IMR-90 (cell line): ENCODE measurements around the gene CAMK4. TPM values are rescaled to one million over a fixed set of nuclear protein-coding genes. Genes with fewer than 3 reads are reported as not detected.

Experiments
- ATAC-seq: fragments of 200-7000 bp; cut with Tn5 transposase; 2 replicates; pipeline ENCODE4 v1.9.1; 2020; ENCODE audit warnings: low read depth, mild to moderate bottlenecking, moderate library complexity
- BruUV-seq: library from RNA; stranded (reverse); fragments of 400-500 nt; replicated peaks from 2 replicates; lab custom pipeline; 2021; lab: Mats Ljungman, UMichigan
- CTCF ChIA-PET: fragments of 300-600 bp; formaldehyde crosslinking; extraction: SDS; loops from one replicate; lab custom pipeline; 2021; ENCODE audit warnings: antibody characterized with exemption; lab: Yijun Ruan, JAX
- POLR2A ChIA-PET: fragments of 300-600 bp; sonication (Branson Sonifier 250); formaldehyde crosslinking; loops from one replicate; lab custom pipeline; 2022; ENCODE audit warnings: antibody characterized with exemption; ENCODE audit not compliant: unreplicated experiment; lab: Charles Lee
- DNase-seq: peaks from one replicate; pipeline ENCODE4 v3.0.0; 2013
- H2AFZ ChIP-seq: replicated peaks from 2 replicates; pipeline ENCODE3; 2013; ENCODE audit warnings: low read length, mild to moderate bottlenecking; ENCODE audit not compliant: poor library complexity
- H2AK5ac ChIP-seq: 2 replicates; pipeline ENCODE4 v1.6.1; 2013; ENCODE audit warnings: low read depth, low read length, inconsistent platforms
- H2AK9ac ChIP-seq: replicated peaks from 2 replicates; pipeline ENCODE3; 2013; ENCODE audit warnings: mild to moderate bottlenecking, low read depth, low read length, moderate library complexity; ENCODE audit not compliant: poor library complexity
- H2BK120ac ChIP-seq: 2 replicates; pipeline ENCODE4 v1.6.1; 2013; ENCODE audit warnings: low read depth, low read length, inconsistent platforms
- H2BK15ac ChIP-seq: 3 replicates; pipeline ENCODE4 v1.6.1; 2013; ENCODE audit warnings: low read depth, low read length, inconsistent platforms
- H2BK20ac ChIP-seq: 2 replicates; pipeline ENCODE4 v1.6.1; 2013; ENCODE audit warnings: low read depth, mild to moderate bottlenecking, inconsistent platforms, low read length, moderate library complexity
- H2BK5ac ChIP-seq: 2 replicates; pipeline ENCODE4 v1.6.1; 2013; ENCODE audit warnings: mild to moderate bottlenecking, low read depth, low read length, inconsistent platforms; ENCODE audit not compliant: poor library complexity, severe bottlenecking
- H3K14ac ChIP-seq: replicated peaks from 2 replicates; pipeline ENCODE4 v1.6.1; 2013; ENCODE audit warnings: low read depth, low read length, inconsistent platforms
- H3K18ac ChIP-seq: 2 replicates; pipeline ENCODE4 v1.6.1; 2013; ENCODE audit warnings: low read depth, low read length, control low read depth
- H3K23ac ChIP-seq: 2 replicates; pipeline ENCODE4 v1.6.1; 2013; ENCODE audit warnings: low read depth, low read length, inconsistent platforms
- H3K27ac ChIP-seq: 2 replicates; pipeline ENCODE4 v1.5.1; 2013; ENCODE audit warnings: mild to moderate bottlenecking, control low read depth, low read length; ENCODE audit not compliant: insufficient read depth
- H3K27me3 ChIP-seq: 2 replicates; pipeline ENCODE4 v1.6.1; 2013; ENCODE audit warnings: low read length; ENCODE audit not compliant: control insufficient read depth, insufficient read depth
- H3K36me3 ChIP-seq: 2 replicates; pipeline ENCODE4 v1.6.1; 2013; ENCODE audit warnings: low read length, mixed read lengths; ENCODE audit not compliant: control insufficient read depth, insufficient read depth
- H3K4ac ChIP-seq: 2 replicates; pipeline ENCODE4 v1.6.1; 2013; ENCODE audit warnings: low read depth, low read length, inconsistent platforms
- H3K4me1 ChIP-seq: 2 replicates; pipeline ENCODE4 v1.6.1; 2013; ENCODE audit warnings: low read length, mixed read lengths; ENCODE audit not compliant: control insufficient read depth, insufficient read depth
- H3K4me2 ChIP-seq: 2 replicates; pipeline ENCODE4 v1.6.1; 2013; ENCODE audit warnings: low read depth, mild to moderate bottlenecking, control low read depth, low read length, moderate library complexity
- H3K4me3 ChIP-seq: 2 replicates; pipeline ENCODE4 v1.5.1; 2013; ENCODE audit warnings: low read depth, mild to moderate bottlenecking, control low read depth, low read length, moderate library complexity; ENCODE audit not compliant: insufficient read depth
- H3K56ac ChIP-seq: 2 replicates; pipeline ENCODE4 v1.6.1; 2013; ENCODE audit warnings: low read length, inconsistent platforms; ENCODE audit not compliant: insufficient read depth; ENCODE audit errors: extremely low read depth
- H3K79me1 ChIP-seq, 2 experiments: 2 replicates each; pipeline ENCODE4 v1.6.1; 2013; ENCODE audit warnings: low read length in 2 of 2, inconsistent platforms in 1 of 2, low read depth in 1 of 2
- H3K9ac ChIP-seq: 2 replicates; pipeline ENCODE4 v1.6.1; 2013; ENCODE audit warnings: low read depth, low read length, control low read depth
- H3K9me1 ChIP-seq: 2 replicates; pipeline ENCODE4 v1.6.1; 2013; ENCODE audit warnings: low read length, inconsistent platforms; ENCODE audit not compliant: insufficient read depth
- H3K9me3 ChIP-seq: 2 replicates; pipeline ENCODE4 v1.6.1; 2013; ENCODE audit warnings: low read length; ENCODE audit not compliant: control insufficient read depth, insufficient read depth
- H4K20me1 ChIP-seq: 2 replicates; pipeline ENCODE4 v1.6.1; 2013; ENCODE audit warnings: low read length, inconsistent platforms; ENCODE audit not compliant: insufficient read depth
- H4K5ac ChIP-seq: 2 replicates; pipeline ENCODE4 v1.6.1; 2013; ENCODE audit warnings: mild to moderate bottlenecking, low read depth, low read length, control low read depth
- H4K8ac ChIP-seq, 2 experiments: 2 replicates each; pipeline ENCODE4 v1.6.1; 2013; ENCODE audit warnings: low read depth in 2 of 2, low read length in 2 of 2, control low read depth in 1 of 2, inconsistent platforms in 1 of 2
- H4K91ac ChIP-seq: 2 replicates; pipeline ENCODE4 v1.6.1; 2013; ENCODE audit warnings: low read depth, low read length, inconsistent platforms; ENCODE audit not compliant: insufficient read depth
- CEBPB ChIP-seq: IDR thresholded peaks from 2 replicates; pipeline ENCODE4 v1.6.1; 2012; ENCODE audit warnings: low read depth, low read length, improper control_type of control experiment
- RFX5 ChIP-seq: IDR thresholded peaks from 2 replicates; pipeline ENCODE4 v1.8.0; 2012; ENCODE audit warnings: low read depth, mild to moderate bottlenecking, low read length, moderate library complexity
- USF2 ChIP-seq: fragments of 150-350 bp; IDR thresholded peaks from 2 replicates; pipeline ENCODE4 v1.6.1; 2017; ENCODE audit warnings: mild to moderate bottlenecking, antibody characterized with exemption, low read length, low read depth
- WGBS, 2 experiments: methylation state at CpG; one replicate each; pipeline versions ENCODE4 v1.1.5 to v1.1.7; 2013; ENCODE audit warnings: missing lambda C conversion rate in 2 of 2; ENCODE audit not compliant: insufficient read length in 1 of 2; ENCODE audit errors: extremely low coverage in 2 of 2; 5-methylcytosine and 5-hydroxymethylcytosine counted together
- dilution Hi-C: fragments of 300-500 bp; cut with HindIII; formaldehyde crosslinking; loops from one replicate; pipeline ENCODE4 v1.14.3; 2018; ENCODE audit warnings: low sequenced_read_pairs; ENCODE audit not compliant: unreplicated experiment
- in situ Hi-C: fragments of 300-500 bp; cut with MboI; formaldehyde crosslinking; loops from 3 replicates; pipeline ENCODE4 v1.14.3; 2019; ENCODE audit warnings: low sequenced_read_pairs, inconsistent platforms, mixed read lengths
- intact Hi-C: fragments of 100-400 bp; cut with micrococcal nuclease; formaldehyde crosslinking; loops from 2 replicates; pipeline ENCODE4 v1.10.0; 2022
- polyA plus RNA-seq, 3 experiments: library from polyadenylated mRNA; depleted of rRNA; stranded (reverse); fragments of >200 nt; gene quantifications; 2 replicates each; pipeline ENCODE4 v1.2.3, GENCODE V29; 2012; ENCODE audit warnings: low replicate concordance in 1 of 3
- total RNA-seq: library from RNA; depleted of rRNA; stranded (reverse); fragments of >200 nt; gene quantifications from 2 replicates; pipeline ENCODE4 v1.2.3, GENCODE V29; 2012

The CAMK4 gene
- total and polyA plus RNA-seq, 2 of the 4 experiments (the other 2 are of a cell fraction), result 3.7 to 4.8 TPM

DNA sequence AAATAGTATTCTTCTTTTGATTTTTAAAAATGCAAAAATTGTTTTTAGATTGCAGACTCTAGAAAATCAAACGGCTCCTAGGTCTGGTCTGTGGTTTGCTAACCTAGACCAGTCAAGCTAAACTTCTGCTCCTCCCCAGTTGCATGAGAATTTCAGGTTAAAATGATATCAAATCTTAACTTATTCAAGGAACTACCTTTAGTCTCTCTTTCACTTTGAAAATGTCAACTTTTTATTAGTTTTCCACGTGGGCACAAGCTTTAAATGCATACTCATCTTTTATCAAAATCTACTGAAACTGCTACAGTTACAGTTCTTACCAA, 8.8 kb downstream of the CAMK4 start:
- DNase-seq (no peak), ATAC-seq (no peak)
- no peak overlapping the region for H3K4me2 ChIP-seq
- BruUV-seq, result no TSS peak
- H2BK15ac ChIP-seq, result no peak overlapping the region
- no peaks in the 10 kb centered on the region for H3K79me1 ChIP-seq
- WGBS, 2 experiments, result no CpG with 5 or more reads among the region's 2 CpGs
- H3K27ac ChIP-seq, result no peak overlapping the region
- intact Hi-C loops, result no loop called here
- H3K36me3 ChIP-seq, result no peaks in the 10 kb centered on the region
- no peaks in the 10 kb centered on the region for H4K20me1 ChIP-seq
- H3K9me3 ChIP-seq, result no peaks in the 10 kb centered on the region
- no peak overlapping the region for H2BK5ac ChIP-seq
- no peak overlapping the region for H2BK120ac ChIP-seq
- ChIA-PET POLR2A (no interaction called here), CTCF (no interaction called here)
- H2AK5ac ChIP-seq, result no peak overlapping the region
- H2BK20ac ChIP-seq, result no peak overlapping the region
- H3K23ac ChIP-seq, result no peak overlapping the region
- no peak overlapping the region for H3K9ac ChIP-seq
- no peaks in the 10 kb centered on the region; the same call in 1 of the 2 replicates for H3K9me1 ChIP-seq
- no peak overlapping the region for H4K5ac ChIP-seq
- H3K4me3 ChIP-seq, result no peak overlapping the region
- no peak for TF ChIP-seq USF2
- TF ChIP-seq CEBPB, result no peak
- TF ChIP-seq RFX5, result no peak
- H3K56ac ChIP-seq, result no peak overlapping the region
- no peak overlapping the region for H3K4ac ChIP-seq
- in situ Hi-C loops, result no loop called here
- H2AFZ ChIP-seq, result no peak overlapping the region
- H3K4me1 ChIP-seq, result peaks cover 5% of the 10 kb centered on the region; the same call in 1 of the 2 replicates
- H4K91ac ChIP-seq, result no peak overlapping the region
- dilution Hi-C loops, result no loop called here
- H3K14ac ChIP-seq, result no peak overlapping the region
- no peak overlapping the region for H3K18ac ChIP-seq
- no peaks in the 10 kb centered on the region for H3K27me3 ChIP-seq
- no peak overlapping the region for H4K8ac ChIP-seq
- H2AK9ac ChIP-seq, result no peak overlapping the region
